HCT116 (cell line): Measurements from ENCODE around the gene COMMD3. TPM values are rescaled to one million over a fixed set of nuclear protein-coding genes. Genes with fewer than 3 reads are reported as not detected.
A peak's percentile ranks its signal among the peaks of the same experiment; 100 is the strongest.

Experiments used
- ATAC-seq: fragments of 200-7000 bp; cut with Tn5 transposase; 2 replicates; pipeline ENCODE4 v1.9.1; 2020; ENCODE audit warnings: mild to moderate bottlenecking, moderate library complexity
- BruUV-seq: library from RNA; stranded (reverse); fragments of 400-500 nt; replicated peaks from 2 replicates; lab custom pipeline; 2021; lab: Mats Ljungman, UMichigan
- CTCF ChIA-PET: fragments of 300-600 bp; sonication (Branson Sonifier 250); formaldehyde crosslinking; loops from one replicate; lab custom pipeline; 2021; ENCODE audit warnings: antibody characterized with exemption; lab: Charles Lee
- POLR2A ChIA-PET: fragments of 300-600, 350-600 bp; sonication (Branson Sonifier 250); formaldehyde crosslinking; loops from one replicate; lab custom pipeline; 2021; ENCODE audit warnings: antibody characterized with exemption; lab: Charles Lee
- RAD21 ChIA-PET, 2 experiments: fragments of 300-600 bp; sonication (Branson Sonifier 250); formaldehyde crosslinking; loops; one replicate each; lab custom pipeline; 2023; ENCODE audit warnings: low total read pairs in 2 of 2; ENCODE audit not compliant: uncharacterized antibody in 2 of 2, unreplicated experiment in 2 of 2, low non-redundant PET in 1 of 2; lab: Charles Lee
- DNase-seq: peaks from one replicate; pipeline ENCODE4 v3.0.0-alpha.2; 2010; ENCODE audit warnings: low read depth, low spot score
- H2AFZ ChIP-seq: fragments of 200-600 bp; shearing (Covaris generic), sonication (generic); 2 replicates; pipeline ENCODE4 v1.6.1; 2017; ENCODE audit warnings: low read depth, mixed run types, mixed read lengths, antibody characterized with exemption, low read length; ENCODE audit not compliant: poor library complexity, severe bottlenecking
- H3K27ac ChIP-seq: 2 replicates; pipeline ENCODE4 v1.5.1; 2012; ENCODE audit warnings: low read depth, low read length
- H3K27me3 ChIP-seq: fragments of 200-600 bp; sonication (generic); 2 replicates; pipeline ENCODE4 v1.6.1; 2016; ENCODE audit warnings: mixed run types, low read length, mixed read lengths; ENCODE audit not compliant: insufficient read depth
- H3K36me3 ChIP-seq, 2 experiments: fragments of 200-500 bp in 1 of 2; fragments of 200-600 bp in 1 of 2; sonication (Bioruptor generic) in 1 of 2; sonication (generic) in 1 of 2; 2 replicates each; pipeline versions ENCODE4 v1.5.1 to v1.6.1; 2014 to 2016; ENCODE audit warnings: low read length in 2 of 2, inconsistent platforms in 1 of 2, mixed read lengths in 1 of 2, mixed run types in 1 of 2; ENCODE audit not compliant: insufficient read depth in 2 of 2, control insufficient read depth in 1 of 2
- H3K4me1 ChIP-seq, 2 experiments: fragments of 200-600 bp in 1 of 2; sonication (generic) in 1 of 2; 2 replicates each; pipeline versions ENCODE4 v1.5.1 to v1.6.1; 2012 to 2017; ENCODE audit warnings: low read length in 2 of 2, inconsistent platforms in 1 of 2, mild to moderate bottlenecking in 1 of 2, mixed read lengths in 1 of 2, mixed run types in 1 of 2, moderate library complexity in 1 of 2; ENCODE audit not compliant: insufficient read depth in 2 of 2, control insufficient read depth in 1 of 2
- H3K4me2 ChIP-seq: fragments of 200-600 bp; sonication (generic); 2 replicates; pipeline ENCODE4 v1.6.1; 2017; ENCODE audit warnings: mixed run types, low read length, mixed read lengths
- H3K4me3 ChIP-seq, 2 experiments: fragments of 200-600 bp in 1 of 2; sonication (generic) in 1 of 2; replicated peaks in 1 of 2; 2 replicates each; pipeline ENCODE4 v1.5.1; 2011 to 2016; ENCODE audit warnings: low read length in 2 of 2, control low read depth in 1 of 2, low read depth in 1 of 2, mild to moderate bottlenecking in 1 of 2, mixed read lengths in 1 of 2, mixed run types in 1 of 2
- H3K79me2 ChIP-seq: fragments of 200-600 bp; sonication (generic); 2 replicates; pipeline ENCODE4 v1.6.1; 2017; ENCODE audit warnings: mild to moderate bottlenecking, mixed run types, low read length, moderate library complexity, mixed read lengths; ENCODE audit not compliant: insufficient read depth
- H3K9ac ChIP-seq: fragments of 200-600 bp; sonication (generic); 2 replicates; pipeline ENCODE4 v1.6.1; 2016; ENCODE audit warnings: low read length, mixed read lengths
- H3K9me2 ChIP-seq: fragments of 200-600 bp; sonication (generic), shearing (Covaris generic); 2 replicates; pipeline ENCODE4 v1.6.1; 2017; ENCODE audit warnings: mixed run types, mild to moderate bottlenecking, moderate library complexity; ENCODE audit not compliant: insufficient read depth
- H3K9me3 ChIP-seq, 2 experiments: fragments of 200-500 bp in 1 of 2; fragments of 200-600 bp in 1 of 2; sonication (Bioruptor generic) in 1 of 2; sonication (generic) in 1 of 2; 2 replicates each; pipeline ENCODE4 v1.6.1; 2014 to 2017; ENCODE audit warnings: low read length in 2 of 2, mixed read lengths in 2 of 2, inconsistent platforms in 1 of 2, low read depth in 1 of 2, mild to moderate bottlenecking in 1 of 2, mixed run types in 1 of 2, moderate library complexity in 1 of 2; ENCODE audit not compliant: control insufficient read depth in 1 of 2, insufficient read depth in 1 of 2
- H4K20me1 ChIP-seq: fragments of 200-600 bp; sonication (generic), shearing (Covaris generic); 2 replicates; pipeline ENCODE4 v1.6.1; 2017; ENCODE audit warnings: mixed run types, mild to moderate bottlenecking, moderate library complexity; ENCODE audit not compliant: insufficient read depth
- CBX3 ChIP-seq: IDR thresholded peaks from 2 replicates; pipeline ENCODE4 v1.6.1; 2012; ENCODE audit warnings: low read depth
- CEBPB ChIP-seq: IDR thresholded peaks from 2 replicates; pipeline ENCODE4 v1.6.1; 2012; ENCODE audit warnings: low read depth
- EZH2phosphoT487 ChIP-seq: fragments of 200-600 bp; IDR thresholded peaks from 2 replicates; pipeline ENCODE4 v1.6.1; 2018; ENCODE audit warnings: antibody characterized with exemption, borderline replicate concordance
- FOSL1 ChIP-seq: IDR thresholded peaks from 2 replicates; pipeline ENCODE4 v1.6.1; 2012; ENCODE audit warnings: low read depth
- JUND ChIP-seq: IDR thresholded peaks from 2 replicates; pipeline ENCODE4 v1.6.1; 2012
- RAD21 ChIP-seq: IDR thresholded peaks from 2 replicates; pipeline ENCODE4 v1.6.1; 2012; ENCODE audit warnings: low read depth, mild to moderate bottlenecking
- SP1 ChIP-seq: IDR thresholded peaks from 2 replicates; pipeline ENCODE4 v1.6.1; 2012; ENCODE audit warnings: low read depth
- TCF7L2 ChIP-seq: IDR thresholded peaks from 2 replicates; pipeline ENCODE4 v1.7.0; 2011; ENCODE audit warnings: borderline replicate concordance, inconsistent platforms; ENCODE audit not compliant: insufficient read depth, insufficient read length; ENCODE audit errors: extremely low read depth
- YY1 ChIP-seq: IDR thresholded peaks from 2 replicates; pipeline ENCODE4 v1.6.1; 2011; ENCODE audit warnings: low read length, low read depth, moderate library complexity, mild to moderate bottlenecking; ENCODE audit not compliant: insufficient replicate concordance; ENCODE audit errors: extremely low read depth
- ZFX ChIP-seq: fragments of 450-650 bp; IDR thresholded peaks from 2 replicates; pipeline ENCODE4 v1.6.1; 2017
- intact Hi-C: fragments of 100-400 bp; cut with micrococcal nuclease; formaldehyde crosslinking; loops from 2 replicates; pipeline ENCODE4 v1.10.0; 2022
- total RNA-seq: library from RNA; stranded (reverse); gene quantifications from one replicate; pipeline ENCODE4 v1.2.1, GENCODE V29; 2021; ENCODE audit not compliant: unreplicated experiment
- TF ChIP-seq, protein P1 (sequence below): IDR thresholded peaks from 2 replicates; pipeline ENCODE4 v1.6.1; 2012
- TF ChIP-seq, protein P2 (sequence below): IDR thresholded peaks from 2 replicates; pipeline ENCODE4 v1.6.1; 2012
- TF ChIP-seq, protein P3 (sequence below): IDR thresholded peaks from 2 replicates; pipeline ENCODE4 v1.6.1; 2011; ENCODE audit warnings: mild to moderate bottlenecking, low read length, moderate library complexity; ENCODE audit not compliant: insufficient replicate concordance; ENCODE audit errors: extremely low read depth
- TF ChIP-seq, protein P4 (sequence below): IDR thresholded peaks from 2 replicates; pipeline ENCODE4 v1.6.1; 2012; ENCODE audit warnings: low read depth

COMMD3 gene
- total RNA-seq, 1 experiment from 2014 or later, result 43.0 TPM

GRCh38 chr10:22341926-22342196, 25.7 kb downstream of the COMMD3 start:
- ChIA-PET POLR2A (interaction anchor here (1.6 kb wide), 1 partner anchor 8 kb away, joined by 4 read pairs; no protein-coding TSS in a partner anchor), RAD21 (no interaction called here), CTCF (no interaction called here)
- TF ChIP-seq JUND (no peak), CBX3 (no peak), SP1 (no peak), CEBPB (no peak), FOSL1 (no peak)
- TF ChIP-seq, protein P1, sequence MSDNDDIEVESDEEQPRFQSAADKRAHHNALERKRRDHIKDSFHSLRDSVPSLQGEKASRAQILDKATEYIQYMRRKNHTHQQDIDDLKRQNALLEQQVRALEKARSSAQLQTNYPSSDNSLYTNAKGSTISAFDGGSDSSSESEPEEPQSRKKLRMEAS, result no peak
- TF ChIP-seq, protein P2, sequence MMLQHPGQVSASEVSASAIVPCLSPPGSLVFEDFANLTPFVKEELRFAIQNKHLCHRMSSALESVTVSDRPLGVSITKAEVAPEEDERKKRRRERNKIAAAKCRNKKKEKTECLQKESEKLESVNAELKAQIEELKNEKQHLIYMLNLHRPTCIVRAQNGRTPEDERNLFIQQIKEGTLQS, result no peak
- Histone ChIP-seq H3K9ac (no peak overlapping the region), H3K27me3 (peaks cover 11% of the 10 kb centered on the region; the same call in 1 of the 2 replicates), H3K4me1 (peaks cover 3 to 16% of the 10 kb centered on the region in 2 experiments; a peak in 2 of 4 replicates), H4K20me1 (no peaks in the 10 kb centered on the region), H3K4me2 (peak overlapping the region; percentile 94), H3K9me3 (no peaks in the 10 kb centered on the region), H3K36me3 (no peaks in the 10 kb centered on the region), H2AFZ (no peak overlapping the region), H3K79me2 (no peaks in the 10 kb centered on the region), H3K4me3 (peak overlapping the region in 1 of 2 experiments; percentile 67; a peak in 1 of 4 replicates), H3K9me2 (no peaks in the 10 kb centered on the region), H3K27ac (no peak overlapping the region)
- intact Hi-C loops, result no loop called here
- no TSS peak for BruUV-seq
- DNase-seq (no peak), ATAC-seq (no peak)

GRCh38 chr10:22342421-22342820, 26.2 kb downstream of the COMMD3 start:
- H3K9ac ChIP-seq, result no peak overlapping the region
- H3K9me2 ChIP-seq, result no peaks in the 10 kb centered on the region
- H3K4me2 ChIP-seq, result no peak overlapping the region
- intact Hi-C loops, result no loop called here
- no peak overlapping the region for H3K4me3 ChIP-seq
- H4K20me1 ChIP-seq, result no peaks in the 10 kb centered on the region
- no peak overlapping the region for H2AFZ ChIP-seq
- peaks cover 3 to 16% of the 10 kb centered on the region in 2 experiments; a peak in 2 of 4 replicates for H3K4me1 ChIP-seq
- peaks cover 11% of the 10 kb centered on the region; the same call in 1 of the 2 replicates for H3K27me3 ChIP-seq
- ATAC-seq (no peak), DNase-seq (no peak)
- H3K36me3 ChIP-seq, result no peaks in the 10 kb centered on the region
- no peak overlapping the region for H3K27ac ChIP-seq
- CTCF ChIA-PET, result no interaction called here
- RAD21 ChIA-PET, result no interaction called here
- H3K9me3 ChIP-seq, result no peaks in the 10 kb centered on the region
- POLR2A ChIA-PET, result no interaction called here
- no peaks in the 10 kb centered on the region for H3K79me2 ChIP-seq
- BruUV-seq, result no TSS peak
- TF ChIP-seq CEBPB (no peak), TCF7L2 (no peak), JUND (no peak), ZFX (no peak), YY1 (no peak), EZH2phosphoT487 (no peak), RAD21 (no peak)
- TF ChIP-seq, protein P3, sequence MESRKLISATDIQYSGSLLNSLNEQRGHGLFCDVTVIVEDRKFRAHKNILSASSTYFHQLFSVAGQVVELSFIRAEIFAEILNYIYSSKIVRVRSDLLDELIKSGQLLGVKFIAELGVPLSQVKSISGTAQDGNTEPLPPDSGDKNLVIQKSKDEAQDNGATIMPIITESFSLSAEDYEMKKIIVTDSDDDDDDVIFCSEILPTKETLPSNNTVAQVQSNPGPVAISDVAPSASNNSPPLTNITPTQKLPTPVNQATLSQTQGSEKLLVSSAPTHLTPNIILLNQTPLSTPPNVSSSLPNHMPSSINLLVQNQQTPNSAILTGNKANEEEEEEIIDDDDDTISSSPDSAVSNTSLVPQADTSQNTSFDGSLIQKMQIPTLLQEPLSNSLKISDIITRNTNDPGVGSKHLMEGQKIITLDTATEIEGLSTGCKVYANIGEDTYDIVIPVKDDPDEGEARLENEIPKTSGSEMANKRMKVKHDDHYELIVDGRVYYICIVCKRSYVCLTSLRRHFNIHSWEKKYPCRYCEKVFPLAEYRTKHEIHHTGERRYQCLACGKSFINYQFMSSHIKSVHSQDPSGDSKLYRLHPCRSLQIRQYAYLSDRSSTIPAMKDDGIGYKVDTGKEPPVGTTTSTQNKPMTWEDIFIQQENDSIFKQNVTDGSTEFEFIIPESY, result no peak
- TF ChIP-seq, protein P4, sequence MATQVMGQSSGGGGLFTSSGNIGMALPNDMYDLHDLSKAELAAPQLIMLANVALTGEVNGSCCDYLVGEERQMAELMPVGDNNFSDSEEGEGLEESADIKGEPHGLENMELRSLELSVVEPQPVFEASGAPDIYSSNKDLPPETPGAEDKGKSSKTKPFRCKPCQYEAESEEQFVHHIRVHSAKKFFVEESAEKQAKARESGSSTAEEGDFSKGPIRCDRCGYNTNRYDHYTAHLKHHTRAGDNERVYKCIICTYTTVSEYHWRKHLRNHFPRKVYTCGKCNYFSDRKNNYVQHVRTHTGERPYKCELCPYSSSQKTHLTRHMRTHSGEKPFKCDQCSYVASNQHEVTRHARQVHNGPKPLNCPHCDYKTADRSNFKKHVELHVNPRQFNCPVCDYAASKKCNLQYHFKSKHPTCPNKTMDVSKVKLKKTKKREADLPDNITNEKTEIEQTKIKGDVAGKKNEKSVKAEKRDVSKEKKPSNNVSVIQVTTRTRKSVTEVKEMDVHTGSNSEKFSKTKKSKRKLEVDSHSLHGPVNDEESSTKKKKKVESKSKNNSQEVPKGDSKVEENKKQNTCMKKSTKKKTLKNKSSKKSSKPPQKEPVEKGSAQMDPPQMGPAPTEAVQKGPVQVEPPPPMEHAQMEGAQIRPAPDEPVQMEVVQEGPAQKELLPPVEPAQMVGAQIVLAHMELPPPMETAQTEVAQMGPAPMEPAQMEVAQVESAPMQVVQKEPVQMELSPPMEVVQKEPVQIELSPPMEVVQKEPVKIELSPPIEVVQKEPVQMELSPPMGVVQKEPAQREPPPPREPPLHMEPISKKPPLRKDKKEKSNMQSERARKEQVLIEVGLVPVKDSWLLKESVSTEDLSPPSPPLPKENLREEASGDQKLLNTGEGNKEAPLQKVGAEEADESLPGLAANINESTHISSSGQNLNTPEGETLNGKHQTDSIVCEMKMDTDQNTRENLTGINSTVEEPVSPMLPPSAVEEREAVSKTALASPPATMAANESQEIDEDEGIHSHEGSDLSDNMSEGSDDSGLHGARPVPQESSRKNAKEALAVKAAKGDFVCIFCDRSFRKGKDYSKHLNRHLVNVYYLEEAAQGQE, result no peak
